K562 (cell line): Measurements from ENCODE around the gene CARMIL1. TPM values are rescaled to one million over a fixed set of nuclear protein-coding genes. Genes with fewer than 3 reads are reported as not detected.

ENCODE experiments used
- ATAC-seq: fragments of 200-7000 bp; cut with Tn5 transposase; 3 replicates; pipeline ENCODE4 v1.9.1; 2020; ENCODE audit warnings: moderate library complexity
- BruUV-seq: library from RNA; stranded (reverse); fragments of 400-500 nt; replicated peaks from 2 replicates; lab custom pipeline; 2021; lab: Mats Ljungman, UMichigan
- CTCF ChIA-PET: fragments of 300-600 bp; formaldehyde crosslinking; extraction: SDS; loops from one replicate; lab custom pipeline; 2021; ENCODE audit warnings: low intra/inter-chr PET ratio; lab: Yijun Ruan, JAX
- POLR2A ChIA-PET: fragments of 300-600, 350-650 bp; sonication (Branson Sonifier 250); formaldehyde crosslinking; extraction: SDS; loops from one replicate; lab custom pipeline; 2021; ENCODE audit warnings: antibody characterized with exemption, inconsistent platforms; lab: Yijun Ruan, JAX
- DNase-seq, 4 experiments: peaks; one replicate each; pipeline versions ENCODE4 v3.0.0 to v3.0.0-alpha.2; 2011 to 2018; ENCODE audit warnings: low spot score in 3 of 4, mixed read lengths in 3 of 4; ENCODE audit errors: extremely low read depth in 1 of 4
- FAIRE-seq: peaks from 2 replicates; lab custom pipeline; 2011; peaks lifted over from hg19 to GRCh38; lab: Jason Lieb, UNC
- H2AFZ ChIP-seq: 2 replicates; pipeline ENCODE4 v1.6.0; 2011; ENCODE audit warnings: low read depth, low read length, control low read depth, inconsistent platforms
- H3K27ac ChIP-seq: fragments of 200-600 bp; 3 replicates; pipeline ENCODE4 v1.8.0; 2011; ENCODE audit warnings: low read depth, mild to moderate bottlenecking, control low read depth, inconsistent platforms, low read length, moderate library complexity, mixed read lengths; ENCODE audit errors: extremely low read depth
- H3K27me3 ChIP-seq, 2 experiments: fragments of 300-600 bp in 1 of 2; 2 replicates in 1 of 2; 3 replicates in 1 of 2; pipeline versions ENCODE4 v1.6.0 to v1.8.0; 2011; ENCODE audit warnings: inconsistent platforms in 2 of 2, low read length in 2 of 2, mild to moderate bottlenecking in 1 of 2, mixed read lengths in 1 of 2, moderate library complexity in 1 of 2; ENCODE audit not compliant: control insufficient read depth in 2 of 2, insufficient read depth in 2 of 2
- H3K36me3 ChIP-seq: fragments of 300-600 bp; 3 replicates; pipeline ENCODE4 v1.8.0; 2011; ENCODE audit warnings: mild to moderate bottlenecking, low read length, inconsistent platforms; ENCODE audit not compliant: control insufficient read depth, insufficient read depth
- H3K4me1 ChIP-seq, 2 experiments: fragments of 200-600 bp in 1 of 2; replicated peaks in 1 of 2; 2 replicates in 1 of 2; 3 replicates in 1 of 2; pipeline versions ENCODE4 v1.5.1 to v1.8.0; 2011; ENCODE audit warnings: inconsistent platforms in 2 of 2, low read length in 2 of 2, mild to moderate bottlenecking in 1 of 2, mixed read lengths in 1 of 2, moderate library complexity in 1 of 2; ENCODE audit not compliant: control insufficient read depth in 2 of 2, insufficient read depth in 2 of 2
- H3K4me2 ChIP-seq: 2 replicates; pipeline ENCODE4 v1.6.1; 2011; ENCODE audit warnings: low read length, control low read depth, inconsistent platforms, mixed read lengths; ENCODE audit not compliant: insufficient read depth
- H3K4me3 ChIP-seq: fragments of 200-600 bp; sonication (generic), shearing (Covaris generic); 2 replicates; pipeline ENCODE4 v1.5.1; 2016; ENCODE audit warnings: control low read depth, inconsistent platforms
- H3K79me2 ChIP-seq: fragments of 200-600 bp; 3 replicates; pipeline ENCODE4 v1.8.0; 2011; ENCODE audit warnings: low read length, inconsistent platforms; ENCODE audit not compliant: control insufficient read depth, insufficient read depth
- H3K9ac ChIP-seq, 2 experiments: 2 replicates each; pipeline versions ENCODE4 v1.6.0 to v1.6.1; 2011; ENCODE audit warnings: low read depth in 2 of 2, low read length in 2 of 2, control low read depth in 1 of 2, inconsistent platforms in 1 of 2, mild to moderate bottlenecking in 1 of 2, mixed read lengths in 1 of 2; ENCODE audit not compliant: insufficient read depth in 1 of 2
- H3K9me1 ChIP-seq: one replicate; pipeline ENCODE4 v1.6.0; 2011; ENCODE audit warnings: inconsistent platforms, mild to moderate bottlenecking, low read length, moderate library complexity; ENCODE audit not compliant: control insufficient read depth, insufficient read depth
- H3K9me3 ChIP-seq: replicated peaks from 2 replicates; pipeline ENCODE4 v1.5.1; 2011; ENCODE audit warnings: low read depth, low read length, inconsistent platforms; ENCODE audit not compliant: control insufficient read depth, insufficient read depth
- H4K20me1 ChIP-seq: replicated peaks from 2 replicates; pipeline ENCODE4 v1.6.1; 2011; ENCODE audit warnings: low read length, inconsistent platforms, mixed read lengths; ENCODE audit not compliant: control insufficient read depth, insufficient read depth
- FOXJ2 ChIP-seq: fragments of 200-800 bp; sonication (Bioruptor generic); IDR thresholded peaks from 2 replicates; pipeline ENCODE4 v1.6.1; 2016; ENCODE audit warnings: missing genetic modification characterization, missing compliant biosample characterization
- FOXP1 ChIP-seq: sonication (generic); formaldehyde crosslinking; IDR thresholded peaks from 2 replicates; pipeline ENCODE4 v1.8.0; 2022; ENCODE audit warnings: mild to moderate bottlenecking, missing genetic modification reagents
- MEF2D ChIP-seq: conservative IDR thresholded peaks from 2 replicates; pipeline ENCODE4 v1.6.1; 2016; ENCODE audit warnings: low read depth, missing genetic modification characterization, missing compliant biosample characterization
- MTF1 ChIP-seq: fragments of 250-450 bp; sonication (Bioruptor Pico); IDR thresholded peaks from 2 replicates; pipeline ENCODE4 v1.9.0; 2021; ENCODE audit warnings: moderate library complexity, mild to moderate bottlenecking, inconsistent platforms, borderline replicate concordance
- NFRKB ChIP-seq: fragments of 450-650 bp; IDR thresholded peaks from 2 replicates; pipeline ENCODE4 v1.6.1; 2016; ENCODE audit warnings: low read depth
- NKRF ChIP-seq: fragments of 450-650 bp; IDR thresholded peaks from 2 replicates; pipeline ENCODE4 v1.6.1; 2016; ENCODE audit warnings: borderline replicate concordance
- RAD21 ChIP-seq, 2 experiments: fragments of 250-450 bp in 1 of 2; fragments of 450-650 bp in 1 of 2; sonication (Bioruptor Pico) in 1 of 2; formaldehyde crosslinking in 1 of 2; IDR thresholded peaks in 1 of 2; conservative IDR thresholded peaks in 1 of 2; 2 replicates each; pipeline versions ENCODE4 v1.4.0 to v1.8.0; 2020 to 2022; ENCODE audit warnings: mild to moderate bottlenecking in 2 of 2, moderate library complexity in 1 of 2
- WGBS: fragments of 100-300 bp; shearing (Covaris generic); methylation state at CpG from one replicate; pipeline ENCODE4 v1.1.6; 2016; ENCODE audit warnings: low coverage, mixed read lengths; ENCODE audit not compliant: insufficient coverage; ENCODE audit errors: missing lambda C conversion rate; 5-methylcytosine and 5-hydroxymethylcytosine counted together
- in situ Hi-C: fragments of 300-500 bp; cut with MboI; formaldehyde crosslinking; loops from 4 replicates; pipeline ENCODE4 v1.15.0; 2018; ENCODE audit warnings: inconsistent platforms, mixed read lengths
- intact Hi-C: fragments of 100-400 bp; cut with micrococcal nuclease; formaldehyde crosslinking; loops from 2 replicates; pipeline ENCODE4 v1.14.2; 2022
- polyA plus RNA-seq, 8 experiments: library from polyadenylated mRNA; depleted of rRNA in 4 of 8; stranded (reverse) in 5 of 8; unstranded in 3 of 8; fragments of >200 nt; fragmentation: Nextera tagmentation in 2 of 8; fragmentation: Illumina TruSeq in 1 of 8; extraction: Ambion mirVana in 2 of 8; extraction: Trizol in 1 of 8; gene quantifications; 2 replicates each; pipeline versions ENCODE4 v1.2.1 to v1.2.3, GENCODE V29; 2011 to 2014; ENCODE audit warnings: inconsistent platforms in 1 of 8, missing spikeins in 1 of 8
- total RNA-seq, 7 experiments: library from RNA; depleted of rRNA in 6 of 7; stranded (reverse); fragments of >200 nt in 6 of 7; fragmentation: Illumina TruSeq in 2 of 7; extraction: Trizol in 2 of 7; gene quantifications; 2 replicates each; pipeline versions ENCODE4 v1.2.1 to v1.2.3, GENCODE V29; 2011 to 2021; ENCODE audit warnings: low replicate concordance in 1 of 7
- TF ChIP-seq, protein P1 (sequence below): sonication (generic); formaldehyde crosslinking; IDR thresholded peaks from 2 replicates; pipeline ENCODE4 v1.8.1; 2022; ENCODE audit warnings: missing genetic modification reagents

The CARMIL1 gene
- total and polyA plus RNA-seq, 9 of the 15 experiments (the other 6 are each of a cell fraction or from before 2014, with no cell fraction given): 0.04 to 0.32 (median 0.10) TPM; not detected in 1

GRCh38 chr6:25481267-25481666 lies 202.1 kb downstream of the CARMIL1 start:
- H3K36me3 ChIP-seq: no peaks in the 10 kb centered on the region
- no peak overlapping the region for H3K27ac ChIP-seq
- CTCF ChIA-PET: no interaction called here
- no TSS peak for BruUV-seq
- H3K9ac ChIP-seq: no peak overlapping the region
- no peak for ATAC-seq
- H3K27me3 ChIP-seq: no peaks in the 10 kb centered on the region; a peak in 2 of 5 replicates
- H3K4me3 ChIP-seq: no peak overlapping the region
- TF ChIP-seq, protein P1, sequence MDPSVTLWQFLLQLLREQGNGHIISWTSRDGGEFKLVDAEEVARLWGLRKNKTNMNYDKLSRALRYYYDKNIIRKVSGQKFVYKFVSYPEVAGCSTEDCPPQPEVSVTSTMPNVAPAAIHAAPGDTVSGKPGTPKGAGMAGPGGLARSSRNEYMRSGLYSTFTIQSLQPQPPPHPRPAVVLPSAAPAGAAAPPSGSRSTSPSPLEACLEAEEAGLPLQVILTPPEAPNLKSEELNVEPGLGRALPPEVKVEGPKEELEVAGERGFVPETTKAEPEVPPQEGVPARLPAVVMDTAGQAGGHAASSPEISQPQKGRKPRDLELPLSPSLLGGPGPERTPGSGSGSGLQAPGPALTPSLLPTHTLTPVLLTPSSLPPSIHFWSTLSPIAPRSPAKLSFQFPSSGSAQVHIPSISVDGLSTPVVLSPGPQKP (CRISPR knock-in tag): no peak
- TF ChIP-seq MEF2D (tag): no peak
- peak; percentile 79 for TF ChIP-seq FOXJ2 (tag)
- TF ChIP-seq, all 486 proteins: peak for 1
- no peak overlapping the region for H3K4me2 ChIP-seq
- WGBS: 0% methylated on average over 1 of the region's 1 CpG
- no peak overlapping the region for H2AFZ ChIP-seq
- FAIRE-seq (no peak), DNase-seq (no peak)
- intact Hi-C loops: no loop called here
- H3K79me2 ChIP-seq: no peaks in the 10 kb centered on the region
- in situ Hi-C loops: no loop called here
- H3K4me1 ChIP-seq: no peaks in the 10 kb centered on the region
- H3K9me3 ChIP-seq: no peaks in the 10 kb centered on the region
- POLR2A ChIA-PET: interaction anchor here (0.8 kb wide), 1 partner anchor 9 kb away, joined by 4 read pairs; no protein-coding TSS in a partner anchor
- no peaks in the 10 kb centered on the region for H3K9me1 ChIP-seq
- H4K20me1 ChIP-seq: no peaks in the 10 kb centered on the region

DNA sequence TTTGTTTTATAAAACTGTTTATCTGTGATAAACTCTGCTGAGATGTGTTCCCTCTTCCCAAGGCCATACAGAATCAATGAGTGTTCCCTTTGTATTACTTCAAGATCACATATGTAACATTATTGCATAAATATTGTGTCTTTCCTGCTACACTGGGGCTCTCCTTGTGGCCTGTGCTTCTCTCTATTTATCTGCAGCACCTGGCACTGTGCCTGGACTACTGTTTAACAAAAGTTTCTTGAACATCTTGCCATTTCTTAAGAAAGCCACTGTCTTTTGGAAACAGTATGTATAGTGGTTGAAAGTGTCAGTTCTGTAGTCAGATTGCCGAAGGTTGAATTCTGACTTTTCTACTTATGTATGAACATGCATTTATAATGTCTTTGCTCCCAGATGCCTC lies 203.8 kb downstream of the CARMIL1 start:
- 0% methylated on average over 1 of the region's 1 CpG for WGBS
- POLR2A ChIA-PET: no interaction called here

More for the DNA sequence above, 203.8 kb downstream of the CARMIL1 start:
- H3K9me3 ChIP-seq: no peaks in the 10 kb centered on the region
- TF ChIP-seq RAD21 (CRISPR knock-in tag; conservative IDR thresholded peaks at IDR 0.05 in 1 of 2, IDR thresholded peaks at IDR 0.05 in 1 of 2) (no peak), FOXP1 (CRISPR knock-in tag) (no peak), MTF1 (CRISPR knock-in tag) (no peak), NKRF (no peak), NFRKB (no peak)
- TF ChIP-seq, all 486 proteins: peak for 0
- Histone ChIP-seq H2AFZ (no peak overlapping the region), H3K4me3 (no peak overlapping the region), H3K27me3 (no peaks in the 10 kb centered on the region; a peak in 2 of 5 replicates), H3K36me3 (no peaks in the 10 kb centered on the region), H3K4me2 (no peak overlapping the region), H3K9ac (no peak overlapping the region), H3K79me2 (no peaks in the 10 kb centered on the region), H3K9me1 (no peaks in the 10 kb centered on the region), H3K4me1 (no peaks in the 10 kb centered on the region), H4K20me1 (no peaks in the 10 kb centered on the region), H3K27ac (no peak overlapping the region)
- no peak for DNase-seq
- no TSS peak for BruUV-seq
- intact Hi-C loops (no loop called here), in situ Hi-C loops (no loop called here)
- FAIRE-seq: no peak
- ATAC-seq: no peak
- CTCF ChIA-PET: no interaction called here
